ENCODE results near the gene SUCLA2.

- TF ChIP-seq CHD2 (IDR thresholded peaks at IDR 0.05; ENCODE audit: low read length) (no peak), EP300 (IDR thresholded peaks at IDR 0.05; ENCODE audit: borderline replicate concordance in 1 of 2, low read depth in 2 of 2, low read length in 2 of 2) (no peak), POLR2A (IDR thresholded peaks at IDR 0.05; ENCODE audit: control extremely low read depth in 1 of 2, low read depth in 2 of 2, low read length in 2 of 2) (no peak), SIN3A (conservative IDR thresholded peaks at IDR 0.05 in 1 of 2, IDR thresholded peaks at IDR 0.05 in 1 of 2; ENCODE audit: low read depth in 1 of 2, low read length in 2 of 2) (no peak), JUN (IDR thresholded peaks at IDR 0.05; ENCODE audit: low read depth, low read length) (no peak), CEBPB (IDR thresholded peaks at IDR 0.05; ENCODE audit: low read depth, low read length) (no peak), RAD21 (IDR thresholded peaks at IDR 0.05 in 1 of 2, conservative IDR thresholded peaks at IDR 0.05 in 1 of 2; ENCODE audit: low read depth in 2 of 2, low read length in 2 of 2) (no peak), POLR2AphosphoS5 (IDR thresholded peaks at IDR 0.05; ENCODE audit: low read depth, low read length) (no peak), CBX5 (IDR thresholded peaks at IDR 0.05; ENCODE audit: low read depth, low read length) (no peak), GABPA (IDR thresholded peaks at IDR 0.05; ENCODE audit: borderline replicate concordance, insufficient read depth, low read length) (no peak)
- TF ChIP-seq, protein P1, sequence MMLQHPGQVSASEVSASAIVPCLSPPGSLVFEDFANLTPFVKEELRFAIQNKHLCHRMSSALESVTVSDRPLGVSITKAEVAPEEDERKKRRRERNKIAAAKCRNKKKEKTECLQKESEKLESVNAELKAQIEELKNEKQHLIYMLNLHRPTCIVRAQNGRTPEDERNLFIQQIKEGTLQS (IDR thresholded peaks at IDR 0.05; ENCODE audit: insufficient read depth, low read depth, low read length), result no peak
Measured at GRCh38 chr13:47908197-47908902, 92.7 kb downstream of the SUCLA2 start.
